NCI-H524 (cell line): ENCODE results near the gene RAI1.

Source experiments
- DNase-seq, 2 experiments: peaks; one replicate each; lab custom pipeline; 2025; lab: John Stamatoyannopoulos, UW

The RAI1 gene

DNA sequence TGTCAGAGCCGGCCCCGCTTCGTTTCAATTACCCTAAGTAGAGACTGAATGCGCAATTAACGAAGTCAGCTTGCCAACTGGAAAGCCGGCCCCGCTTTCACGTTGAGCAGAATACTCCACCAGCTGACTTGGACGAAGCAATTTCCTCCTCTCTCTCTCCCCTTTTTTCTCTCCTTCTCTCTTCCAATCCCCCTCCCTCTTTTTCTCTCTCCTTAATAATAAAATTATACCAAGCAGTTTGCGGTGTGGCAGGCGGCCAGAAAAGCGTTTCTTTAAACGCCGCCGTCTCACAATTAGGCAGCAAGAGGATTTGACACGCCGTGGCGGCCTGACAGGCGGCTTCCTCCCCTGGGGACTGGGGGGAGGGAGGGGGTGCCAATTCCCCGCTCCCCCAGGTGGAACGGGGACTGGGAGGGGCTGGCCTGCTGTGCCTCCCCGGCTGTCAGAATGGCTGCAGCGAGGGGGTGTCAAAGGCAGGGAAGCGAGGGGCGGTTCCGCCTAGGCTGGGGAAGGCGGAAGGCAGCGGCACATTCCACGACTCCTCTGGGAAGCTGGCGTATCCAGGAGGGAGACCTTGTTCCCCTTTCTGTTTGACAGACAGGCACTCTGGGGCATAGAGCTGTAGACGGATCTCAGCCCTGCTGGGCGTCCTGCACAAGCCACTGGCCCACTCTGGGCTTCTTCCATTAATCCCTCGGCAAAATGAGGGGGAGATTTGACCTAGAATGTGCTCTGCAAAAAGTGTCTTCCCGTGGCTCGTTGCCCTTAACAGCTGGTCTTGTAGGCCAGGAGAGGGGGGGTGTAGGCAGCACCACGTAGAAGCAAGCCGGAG is 102.8 kb downstream of the RAI1 start:
- peak; percentile 80 to 84 for DNase-seq

DNA sequence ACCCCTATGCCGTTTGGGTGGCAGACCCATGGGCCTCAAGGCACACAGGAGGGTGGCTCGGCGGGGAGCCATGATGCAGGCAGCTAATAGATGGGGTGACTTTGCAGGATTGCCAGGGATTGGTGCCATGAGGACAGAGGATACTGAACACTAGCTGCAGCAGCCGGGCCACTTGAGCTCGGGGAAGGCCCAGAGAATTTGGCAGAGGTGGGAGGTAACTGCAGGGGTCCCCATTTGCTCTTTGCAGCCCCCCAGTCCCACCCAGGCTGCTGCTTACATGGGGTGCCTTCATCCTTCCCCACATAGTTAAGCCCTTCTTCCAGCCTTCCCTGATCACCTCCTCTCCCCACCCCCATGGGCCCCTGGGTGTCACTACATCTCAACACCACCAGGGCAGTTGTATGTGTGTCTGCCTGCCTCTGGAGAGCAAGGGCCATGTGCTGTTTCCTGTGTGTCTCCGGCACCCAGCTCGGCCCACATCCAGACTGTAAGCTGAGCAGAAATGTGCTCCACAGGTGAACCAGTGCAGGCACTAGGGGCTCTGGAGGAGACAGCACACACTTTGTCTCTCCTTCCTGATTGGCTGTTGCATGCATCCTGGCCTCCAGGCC is 103.5 kb downstream of the RAI1 start:
- DNase-seq: peak in 1 of 2 experiments; percentile 64

DNA sequence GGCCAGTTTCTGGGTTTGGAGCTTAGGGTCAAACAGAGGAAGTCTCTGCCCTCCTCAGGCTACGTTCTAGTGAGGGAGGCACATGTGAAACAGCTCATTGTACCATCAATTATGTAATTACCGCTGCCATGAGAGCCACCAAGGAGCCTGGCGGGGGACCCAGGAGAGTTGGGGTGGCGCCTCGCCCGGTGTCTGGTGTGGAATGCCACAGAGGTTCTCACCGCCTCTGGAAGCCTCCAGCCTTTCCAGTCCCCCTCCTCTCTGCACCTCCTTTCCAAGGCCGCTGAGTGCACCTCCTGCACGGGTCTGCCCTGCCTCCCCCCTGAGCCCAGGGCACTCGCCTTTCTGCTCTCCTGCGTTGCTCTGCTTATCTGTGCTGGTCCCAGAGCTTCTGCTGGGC is 104.1 kb downstream of the RAI1 start:
- peak in 1 of 2 experiments; percentile 22 for DNase-seq

DNA sequence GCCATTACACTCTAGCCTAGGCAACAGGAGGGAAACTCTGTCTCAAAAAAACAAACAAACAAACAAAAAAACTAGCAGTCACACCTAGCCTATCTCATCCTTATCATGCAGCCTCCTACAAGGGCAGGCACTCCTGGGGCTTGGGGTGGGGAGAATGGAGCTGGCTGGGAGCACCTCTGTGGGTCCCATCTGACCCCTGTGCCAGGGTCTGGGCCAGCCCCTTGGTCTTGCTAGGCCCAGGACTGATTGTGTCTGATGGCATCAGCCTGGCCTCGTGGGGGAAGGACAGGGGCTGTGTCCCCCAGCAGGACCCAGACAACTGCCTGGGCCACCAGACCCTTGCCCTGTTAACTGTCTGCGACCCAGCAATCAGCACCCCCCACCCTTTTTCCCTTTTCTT is 105.7 kb downstream of the RAI1 start:
- DNase-seq: no peak

DNA sequence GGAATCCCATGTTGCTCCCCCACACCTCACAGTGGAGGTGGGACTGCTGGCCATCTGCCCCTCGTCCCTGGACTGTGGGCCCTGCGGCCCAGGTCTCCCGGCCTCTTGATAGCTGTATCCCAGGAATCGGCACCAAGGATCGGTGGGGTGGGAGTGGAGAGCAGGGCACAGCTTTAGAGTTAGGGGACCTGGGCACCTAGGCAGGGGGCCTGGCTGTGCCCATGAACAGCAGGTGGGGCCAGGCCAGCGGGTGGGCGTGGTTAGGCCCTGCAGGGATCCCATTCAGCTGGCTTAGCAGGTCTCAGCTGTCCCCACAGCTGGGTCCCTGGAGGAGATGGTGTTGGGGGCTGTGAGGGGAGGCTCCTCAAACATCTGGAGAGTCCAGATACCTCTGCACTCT is 106.3 kb downstream of the RAI1 start:
- DNase-seq: peak in 1 of 2 experiments; percentile 69

DNA sequence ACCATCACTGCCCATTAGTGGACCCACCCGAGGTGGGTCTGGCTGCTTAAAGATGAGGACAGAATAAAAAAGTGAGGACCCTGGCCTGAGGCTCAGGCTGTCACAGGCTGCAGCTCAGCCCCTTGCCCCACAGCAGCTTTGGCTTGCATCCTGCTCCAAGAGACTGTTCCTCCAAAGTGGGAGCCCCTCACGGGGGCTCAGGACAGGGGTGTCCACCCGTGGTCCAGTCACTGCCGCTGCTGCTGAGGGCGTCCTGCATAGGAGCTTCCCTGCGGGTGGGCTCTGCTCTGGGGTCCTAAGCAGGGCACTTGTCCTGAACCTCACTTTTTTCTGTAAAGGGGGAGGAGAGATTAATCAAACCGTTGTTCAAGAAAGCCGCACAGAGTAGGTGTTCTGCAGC is 107.7 kb downstream of the RAI1 start:
- no peak for DNase-seq

DNA sequence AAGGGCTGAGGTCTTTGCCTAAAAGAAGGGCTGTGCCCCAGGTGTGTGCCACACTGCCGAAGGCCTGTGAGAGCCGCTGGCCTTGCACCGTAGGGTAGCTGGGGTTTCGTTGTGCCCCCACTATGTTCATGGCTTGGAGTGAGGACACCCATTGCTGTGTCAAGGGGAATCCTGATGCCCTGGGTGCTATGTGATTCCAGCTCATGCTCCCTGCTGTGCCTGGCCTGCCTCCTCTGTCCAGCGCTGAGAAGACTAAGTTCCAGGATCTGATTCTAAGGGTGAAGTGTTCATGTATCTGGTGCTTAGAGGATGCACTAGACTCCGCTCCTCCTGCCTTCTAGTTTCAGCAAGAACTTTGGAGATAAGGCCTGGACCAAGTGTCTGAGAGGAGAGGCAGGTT is 108.2 kb downstream of the RAI1 start:
- DNase-seq: peak in 1 of 2 experiments; percentile 16

DNA sequence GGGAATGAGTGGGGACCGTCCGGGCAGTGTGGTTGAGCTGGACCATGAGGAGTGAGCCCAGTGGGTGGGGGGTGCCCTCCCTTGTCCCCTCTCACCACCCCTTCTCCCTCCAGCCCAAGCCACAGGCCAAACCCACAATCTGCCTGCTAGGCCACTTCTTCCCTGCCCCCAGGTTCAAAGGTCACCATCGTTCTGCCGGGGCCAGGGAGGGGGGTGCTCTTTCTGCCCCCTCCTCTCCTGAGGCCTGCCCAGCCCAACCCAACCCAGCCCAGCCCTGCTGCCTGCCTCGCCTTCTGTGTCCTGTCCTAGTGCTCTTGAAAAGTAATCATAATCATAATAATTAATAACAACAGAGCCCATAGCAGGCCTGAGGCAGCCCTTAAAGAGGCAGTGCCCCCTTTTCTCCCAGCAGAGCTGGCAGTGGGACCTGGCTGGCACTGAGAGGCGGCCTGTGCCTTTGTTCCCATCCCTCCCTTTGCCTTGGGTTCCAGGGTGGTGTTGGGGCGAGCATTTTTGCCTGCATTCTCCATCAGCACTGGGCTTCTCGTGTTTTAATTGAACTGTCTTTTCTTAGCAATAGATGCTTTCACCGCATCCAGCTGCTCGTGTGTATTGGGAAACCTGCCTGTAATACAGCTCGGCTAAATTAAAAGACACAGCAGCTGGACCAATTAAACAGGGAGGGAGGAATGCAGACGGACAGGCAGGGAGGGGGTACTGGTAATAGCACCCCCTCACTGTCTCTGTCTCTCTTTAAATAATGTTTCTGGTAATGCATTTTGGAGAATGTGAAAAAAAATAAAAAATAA is 108.8 kb downstream of the RAI1 start:
- DNase-seq: peak; percentile 52 to 60

DNA sequence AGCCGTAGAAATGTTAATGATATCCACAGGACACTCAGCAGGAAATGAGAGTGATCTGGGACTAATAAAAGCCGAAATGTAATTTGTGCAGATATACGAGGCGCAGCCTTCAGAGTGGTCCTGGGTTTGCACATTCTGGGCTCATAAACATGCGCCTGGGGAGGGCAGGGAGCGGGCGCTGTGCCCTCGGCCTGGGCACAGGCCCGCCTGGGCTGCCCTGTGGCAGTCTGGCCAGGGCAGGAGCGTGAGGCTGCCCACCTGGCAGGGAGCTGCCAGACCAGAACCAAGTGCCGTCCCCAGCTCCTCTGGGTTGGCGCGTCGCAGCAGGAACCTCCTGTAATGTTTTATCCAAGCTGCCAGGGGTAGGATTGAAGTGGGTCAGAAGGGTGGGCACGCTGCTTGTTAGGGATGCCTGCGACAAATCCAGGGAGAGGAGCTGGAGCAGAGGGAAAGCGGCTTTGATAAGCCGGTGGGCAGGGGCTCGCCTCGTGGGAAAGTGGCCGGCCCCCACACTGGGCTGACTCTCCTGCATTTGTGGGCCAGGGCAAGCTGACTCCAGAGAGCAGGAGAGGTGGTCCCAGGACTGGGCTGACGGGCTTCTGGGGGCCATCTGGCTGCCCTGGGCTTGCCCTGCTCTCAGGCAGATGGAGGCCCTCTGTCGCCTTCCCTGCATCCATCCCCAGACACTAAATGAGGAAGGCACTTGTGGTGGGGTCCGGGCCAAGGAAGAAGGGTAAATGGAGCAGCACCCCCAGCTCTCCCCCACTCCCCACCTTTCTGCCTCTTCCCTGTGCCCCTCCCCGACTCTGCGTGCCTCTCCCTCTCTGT is 109.6 kb downstream of the RAI1 start:
- DNase-seq: peak; percentile 86 to 90

DNA sequence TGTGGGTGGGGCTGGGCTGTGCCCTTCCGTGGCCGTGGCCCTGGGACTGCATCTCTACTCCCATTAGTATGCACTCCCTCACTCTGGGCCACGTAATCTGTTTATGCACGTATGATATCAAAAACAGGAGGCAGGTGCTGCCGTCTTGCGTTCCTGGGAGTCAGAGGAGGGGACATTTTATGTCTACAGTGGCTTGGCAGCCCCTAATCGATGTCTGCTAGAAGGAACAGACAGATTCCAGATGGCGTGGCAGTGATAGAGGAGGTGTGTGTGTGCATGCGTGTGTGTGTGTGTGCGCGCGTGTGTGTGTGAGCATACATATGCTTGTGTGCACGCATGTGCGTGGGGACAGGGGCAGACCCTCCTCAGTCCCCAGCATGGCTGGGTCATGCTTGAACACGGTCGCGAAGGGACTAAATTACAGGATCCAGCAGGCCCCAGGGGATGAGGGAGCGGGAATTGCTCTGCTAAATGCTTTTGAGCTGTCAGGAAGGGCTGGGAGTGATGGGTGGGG is 110.8 kb downstream of the RAI1 start:
- DNase-seq: peak; percentile 37 to 84

DNA sequence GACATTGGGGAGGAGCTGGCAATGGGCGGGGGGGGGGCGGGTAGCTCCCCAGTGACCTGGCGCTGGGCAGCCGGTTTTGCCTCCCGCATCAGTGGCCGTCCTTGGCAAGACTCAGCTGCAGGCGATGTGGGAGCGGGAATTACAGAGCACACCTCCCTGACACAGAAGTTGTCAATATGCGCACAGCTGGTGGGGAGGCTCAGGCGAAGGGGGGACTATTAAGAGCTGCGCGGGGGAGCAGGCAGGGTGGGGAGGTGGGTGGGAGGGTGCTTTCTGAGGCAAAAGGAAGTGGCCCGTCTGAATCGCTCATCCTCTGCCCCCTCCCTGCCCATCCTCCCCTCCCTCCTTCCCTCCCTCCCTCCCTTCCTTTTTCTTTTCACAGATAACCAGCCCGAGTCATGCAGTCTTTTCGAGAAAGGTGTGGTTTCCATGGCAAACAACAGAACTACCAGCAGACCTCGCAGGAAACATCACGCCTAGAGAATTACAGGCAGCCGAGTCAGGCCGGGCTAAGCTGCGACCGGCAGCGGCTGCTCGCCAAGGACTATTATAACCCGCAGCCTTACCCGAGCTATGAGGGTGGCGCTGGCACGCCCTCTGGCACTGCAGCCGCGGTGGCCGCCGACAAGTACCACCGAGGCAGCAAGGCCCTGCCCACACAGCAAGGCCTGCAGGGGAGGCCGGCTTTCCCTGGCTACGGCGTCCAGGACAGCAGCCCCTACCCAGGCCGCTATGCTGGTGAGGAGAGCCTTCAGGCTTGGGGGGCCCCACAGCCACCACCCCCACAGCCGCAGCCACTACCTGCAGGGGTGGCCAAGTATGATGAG is 111.5 kb downstream of the RAI1 start:
- DNase-seq: peak; percentile 83 to 93

DNA sequence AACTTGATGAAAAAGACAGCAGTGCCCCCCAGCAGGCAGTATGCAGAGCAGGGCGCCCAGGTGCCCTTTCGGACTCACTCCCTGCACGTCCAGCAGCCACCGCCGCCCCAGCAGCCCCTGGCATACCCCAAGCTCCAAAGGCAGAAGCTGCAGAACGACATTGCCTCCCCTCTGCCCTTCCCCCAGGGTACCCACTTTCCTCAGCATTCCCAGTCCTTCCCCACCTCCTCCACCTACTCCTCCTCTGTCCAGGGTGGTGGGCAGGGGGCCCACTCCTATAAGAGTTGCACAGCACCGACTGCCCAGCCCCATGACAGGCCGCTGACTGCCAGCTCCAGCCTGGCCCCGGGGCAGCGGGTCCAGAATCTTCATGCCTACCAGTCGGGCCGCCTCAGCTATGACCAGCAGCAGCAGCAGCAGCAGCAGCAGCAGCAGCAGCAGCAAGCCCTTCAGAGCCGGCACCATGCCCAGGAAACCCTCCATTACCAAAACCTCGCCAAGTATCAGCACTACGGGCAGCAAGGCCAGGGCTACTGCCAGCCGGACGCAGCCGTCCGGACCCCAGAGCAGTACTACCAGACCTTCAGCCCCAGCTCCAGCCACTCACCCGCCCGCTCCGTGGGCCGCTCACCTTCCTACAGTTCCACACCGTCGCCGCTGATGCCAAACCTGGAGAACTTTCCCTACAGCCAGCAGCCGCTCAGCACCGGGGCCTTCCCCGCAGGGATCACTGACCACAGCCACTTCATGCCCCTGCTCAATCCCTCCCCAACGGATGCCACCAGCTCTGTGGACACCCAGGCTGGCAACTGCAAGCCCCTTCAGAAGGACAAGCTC is 112.3 kb downstream of the RAI1 start:
- no peak for DNase-seq

DNA sequence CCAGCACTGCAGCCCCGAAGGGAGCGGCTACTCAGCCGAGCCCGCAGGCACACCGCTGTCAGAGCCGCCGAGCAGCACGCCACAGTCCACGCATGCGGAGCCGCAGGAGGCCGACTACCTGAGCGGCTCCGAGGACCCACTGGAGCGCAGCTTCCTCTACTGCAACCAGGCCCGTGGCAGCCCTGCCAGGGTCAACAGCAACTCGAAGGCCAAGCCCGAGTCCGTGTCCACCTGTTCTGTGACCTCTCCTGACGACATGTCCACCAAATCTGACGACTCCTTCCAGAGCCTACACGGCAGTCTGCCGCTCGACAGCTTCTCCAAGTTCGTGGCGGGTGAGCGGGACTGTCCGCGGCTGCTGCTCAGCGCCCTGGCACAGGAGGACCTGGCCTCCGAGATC is 113.1 kb downstream of the RAI1 start:
- no peak for DNase-seq

DNA sequence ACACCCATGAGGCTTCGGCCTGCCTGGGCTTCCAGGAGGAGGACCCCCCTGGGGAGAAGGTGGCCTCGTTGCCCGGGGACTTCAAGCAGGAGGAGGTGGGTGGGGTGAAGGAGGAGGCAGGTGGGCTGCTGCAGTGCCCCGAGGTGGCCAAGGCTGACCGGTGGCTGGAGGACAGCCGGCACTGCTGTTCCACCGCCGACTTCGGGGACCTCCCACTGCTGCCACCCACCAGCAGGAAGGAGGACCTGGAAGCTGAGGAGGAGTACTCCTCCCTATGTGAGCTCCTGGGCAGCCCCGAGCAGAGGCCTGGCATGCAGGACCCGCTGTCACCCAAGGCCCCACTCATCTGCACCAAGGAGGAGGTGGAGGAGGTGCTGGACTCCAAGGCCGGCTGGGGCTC is 114.0 kb downstream of the RAI1 start:
- no peak for DNase-seq

DNA sequence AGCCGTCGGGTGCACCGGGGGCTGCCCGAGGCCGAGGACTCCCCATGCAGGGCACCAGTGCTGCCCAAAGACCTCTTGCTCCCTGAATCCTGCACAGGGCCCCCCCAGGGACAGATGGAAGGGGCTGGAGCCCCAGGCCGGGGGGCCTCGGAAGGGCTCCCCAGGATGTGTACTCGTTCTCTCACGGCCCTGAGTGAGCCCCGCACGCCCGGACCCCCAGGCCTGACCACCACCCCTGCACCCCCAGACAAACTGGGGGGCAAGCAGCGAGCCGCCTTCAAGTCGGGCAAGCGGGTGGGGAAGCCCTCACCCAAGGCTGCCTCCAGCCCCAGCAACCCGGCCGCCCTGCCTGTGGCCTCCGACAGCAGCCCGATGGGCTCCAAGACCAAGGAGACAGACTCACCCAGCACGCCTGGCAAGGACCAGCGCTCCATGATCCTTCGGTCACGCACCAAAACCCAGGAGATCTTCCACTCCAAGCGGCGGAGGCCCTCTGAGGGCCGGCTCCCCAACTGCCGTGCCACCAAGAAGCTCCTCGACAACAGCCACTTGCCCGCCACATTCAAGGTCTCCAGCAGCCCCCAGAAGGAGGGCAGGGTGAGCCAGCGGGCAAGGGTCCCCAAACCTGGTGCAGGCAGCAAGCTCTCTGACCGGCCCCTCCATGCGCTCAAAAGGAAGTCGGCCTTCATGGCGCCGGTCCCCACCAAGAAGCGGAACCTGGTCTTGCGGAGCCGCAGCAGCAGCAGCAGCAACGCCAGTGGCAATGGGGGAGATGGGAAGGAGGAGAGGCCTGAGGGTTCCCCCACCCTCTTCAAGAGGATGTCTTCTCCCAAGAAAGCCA is 114.9 kb downstream of the RAI1 start:
- no peak for DNase-seq

DNA sequence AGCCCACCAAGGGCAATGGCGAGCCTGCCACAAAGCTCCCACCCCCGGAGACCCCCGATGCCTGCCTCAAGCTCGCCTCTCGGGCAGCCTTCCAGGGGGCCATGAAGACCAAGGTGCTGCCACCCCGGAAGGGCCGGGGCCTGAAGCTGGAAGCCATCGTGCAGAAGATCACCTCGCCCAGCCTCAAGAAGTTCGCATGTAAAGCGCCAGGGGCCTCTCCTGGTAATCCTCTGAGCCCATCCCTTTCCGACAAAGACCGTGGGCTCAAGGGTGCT is 115.5 kb downstream of the RAI1 start:
- no peak for DNase-seq

DNA sequence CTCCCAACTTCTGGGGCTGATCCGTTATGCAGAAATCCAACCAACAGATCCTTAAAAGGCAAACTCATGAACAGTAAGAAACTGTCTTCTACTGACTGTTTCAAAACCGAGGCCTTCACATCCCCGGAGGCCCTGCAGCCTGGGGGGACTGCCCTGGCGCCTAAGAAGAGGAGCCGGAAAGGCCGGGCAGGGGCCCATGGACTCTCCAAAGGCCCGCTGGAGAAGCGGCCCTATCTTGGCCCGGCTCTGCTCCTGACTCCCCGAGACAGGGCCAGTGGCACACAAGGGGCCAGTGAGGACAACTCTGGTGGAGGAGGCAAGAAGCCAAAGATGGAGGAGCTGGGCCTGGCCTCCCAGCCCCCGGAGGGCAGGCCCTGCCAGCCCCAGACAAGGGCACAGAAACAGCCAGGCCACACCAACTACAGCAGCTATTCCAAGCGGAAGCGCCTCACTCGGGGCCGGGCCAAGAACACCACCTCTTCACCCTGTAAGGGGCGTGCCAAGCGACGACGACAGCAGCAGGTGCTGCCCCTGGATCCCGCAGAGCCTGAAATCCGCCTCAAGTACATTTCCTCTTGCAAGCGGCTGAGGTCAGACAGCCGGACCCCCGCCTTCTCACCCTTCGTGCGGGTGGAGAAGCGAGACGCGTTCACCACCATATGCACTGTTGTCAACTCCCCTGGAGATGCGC is 116.0 kb downstream of the RAI1 start:
- DNase-seq: no peak

DNA sequence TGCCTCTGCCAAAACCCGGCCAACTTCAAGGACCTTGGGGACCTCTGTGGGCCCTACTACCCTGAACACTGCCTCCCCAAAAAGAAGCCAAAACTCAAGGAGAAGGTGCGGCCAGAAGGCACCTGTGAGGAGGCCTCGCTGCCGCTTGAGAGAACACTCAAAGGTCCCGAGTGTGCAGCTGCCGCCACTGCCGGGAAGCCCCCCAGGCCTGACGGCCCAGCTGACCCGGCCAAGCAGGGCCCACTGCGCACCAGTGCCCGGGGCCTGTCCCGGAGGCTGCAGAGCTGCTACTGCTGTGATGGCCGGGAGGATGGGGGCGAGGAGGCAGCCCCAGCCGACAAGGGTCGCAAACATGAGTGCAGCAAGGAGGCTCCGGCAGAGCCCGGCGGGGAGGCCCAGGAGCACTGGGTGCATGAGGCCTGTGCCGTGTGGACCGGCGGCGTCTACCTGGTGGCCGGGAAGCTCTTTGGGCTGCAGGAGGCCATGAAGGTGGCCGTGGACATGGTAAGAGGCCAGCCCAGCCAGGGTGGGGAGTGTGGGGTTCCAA is 116.8 kb downstream of the RAI1 start:
- no peak for DNase-seq
